Head of caudate nucleus (tissue), 42 donors: ENCODE data around the gene TRIM67.

Experiments used
- DNase-seq, 42 donors: peaks; one replicate each; pipeline versions ENCODE4 v3.0.0 to v3.0.0-alpha.2; 2020 to 2021; ENCODE audit warnings: mixed read lengths in 7 of 42
- intact Hi-C: fragments of 100-400 bp; cut with DNase I; formaldehyde crosslinking; loops from one replicate; pipeline ENCODE4 v1.15.0; 2022

Gene TRIM67

GRCh38 chr1:231178970-231179369 lies 17.1 kb downstream of the TRIM67 start:
- intact Hi-C loops = no loop called here
- no peak for DNase-seq

DNA sequence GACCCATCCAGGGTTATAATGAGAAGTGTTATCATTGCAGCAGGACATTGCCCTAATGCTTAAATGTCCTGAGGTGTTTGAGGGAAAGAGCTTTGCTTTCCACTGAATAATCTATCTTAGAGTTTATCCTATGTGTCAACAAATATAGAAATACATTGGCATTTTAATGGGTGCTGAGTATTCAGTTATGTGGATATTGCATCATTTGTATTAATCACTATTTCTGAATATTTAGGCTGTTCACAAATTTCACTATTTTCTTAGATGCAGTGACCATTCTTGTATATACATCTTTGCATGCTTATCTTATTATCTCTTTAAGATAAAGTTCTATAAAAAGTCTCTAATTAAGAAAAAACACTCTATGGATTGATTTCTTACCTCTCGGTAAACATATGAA lies 18.2 kb downstream of the TRIM67 start:
- no peak for DNase-seq
- intact Hi-C loops = no loop called here

DNA sequence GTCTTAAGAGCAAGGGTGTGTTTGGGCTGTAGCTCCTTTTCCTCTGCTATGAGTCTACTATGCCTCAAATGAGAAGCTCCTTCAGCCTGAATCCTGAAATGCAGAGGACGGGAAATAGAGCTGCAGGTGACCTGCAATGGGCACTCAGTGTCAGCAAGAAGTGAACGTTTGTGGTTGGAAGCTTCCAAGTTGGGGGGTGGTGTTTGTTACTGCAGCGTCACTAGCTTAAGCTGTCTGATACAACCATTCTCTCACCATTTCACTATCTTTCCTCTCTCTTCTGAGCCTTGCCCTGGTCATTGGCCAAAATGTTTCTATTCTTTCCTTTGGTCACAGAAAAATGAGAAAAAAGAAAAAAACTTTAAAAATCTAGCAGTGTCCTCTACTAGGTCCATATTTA lies 19.4 kb downstream of the TRIM67 start:
- DNase-seq = no peak
- intact Hi-C loops = no loop called here

DNA sequence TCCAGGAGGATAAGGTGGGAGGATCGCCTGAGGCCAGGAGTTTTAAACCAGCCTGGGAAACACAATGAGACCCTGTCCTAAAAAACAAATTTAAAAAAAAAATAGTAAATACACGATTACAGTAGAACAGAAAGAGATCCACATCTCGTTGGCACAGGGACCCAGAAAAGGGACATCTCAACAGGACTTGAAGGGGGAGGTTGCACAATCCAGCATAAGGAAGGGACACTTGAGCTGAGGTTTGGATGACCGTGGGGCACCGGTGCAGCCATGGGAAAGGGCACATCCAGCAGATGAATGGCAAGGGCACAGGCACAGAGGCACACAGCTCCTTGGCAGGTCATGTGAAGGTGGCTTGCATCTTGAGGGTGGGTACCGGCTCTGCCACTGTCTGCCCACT lies 20.5 kb downstream of the TRIM67 start:
- DNase-seq = no peak
- intact Hi-C loops = no loop called here

GRCh38 chr1:231183639-231184590 lies 22.1 kb downstream of the TRIM67 start:
- intact Hi-C loops = no loop called here
- no peak for DNase-seq

DNA sequence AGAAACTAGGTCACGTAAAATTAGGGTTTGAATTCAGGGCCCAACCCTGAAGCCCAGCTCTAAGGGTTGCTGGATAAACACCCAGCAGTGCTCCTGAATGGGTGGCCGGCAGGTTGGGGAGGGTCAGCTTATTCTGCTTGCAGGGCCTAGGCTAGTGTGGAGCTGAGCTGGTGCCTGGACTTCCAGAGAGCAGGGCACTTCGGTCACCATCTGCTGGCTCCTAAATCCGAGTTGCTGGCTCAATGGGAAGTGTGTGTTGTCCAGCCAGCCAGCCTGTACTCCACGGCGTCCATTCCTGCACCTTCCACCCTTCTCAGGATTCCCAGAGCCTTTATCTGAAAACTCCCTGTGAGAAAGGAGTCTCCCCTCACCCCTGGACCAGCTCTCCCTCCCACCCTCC lies 23.0 kb downstream of the TRIM67 start:
- no peak for DNase-seq
- intact Hi-C loops = no loop called here

DNA sequence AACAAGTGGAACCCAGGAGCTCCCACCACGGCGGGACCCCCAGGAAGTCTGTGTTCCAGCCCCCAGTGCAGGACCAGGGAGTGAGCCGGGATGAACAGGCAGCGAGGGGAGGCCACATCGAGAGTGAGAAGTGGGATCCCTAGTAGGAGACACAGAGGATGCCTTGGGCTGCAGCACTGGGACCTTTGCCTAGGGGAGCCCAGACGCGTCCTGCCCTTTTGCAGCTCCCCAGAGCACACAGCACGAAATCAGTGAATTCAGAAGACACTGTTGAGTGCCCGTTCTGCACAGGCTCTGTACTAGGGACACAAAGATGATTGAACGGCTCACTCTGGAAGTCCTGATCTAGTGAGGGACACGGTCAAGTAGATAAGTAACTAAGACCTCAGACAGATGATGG lies 23.5 kb downstream of the TRIM67 start:
- intact Hi-C loops = no loop called here
- DNase-seq = no peak

DNA sequence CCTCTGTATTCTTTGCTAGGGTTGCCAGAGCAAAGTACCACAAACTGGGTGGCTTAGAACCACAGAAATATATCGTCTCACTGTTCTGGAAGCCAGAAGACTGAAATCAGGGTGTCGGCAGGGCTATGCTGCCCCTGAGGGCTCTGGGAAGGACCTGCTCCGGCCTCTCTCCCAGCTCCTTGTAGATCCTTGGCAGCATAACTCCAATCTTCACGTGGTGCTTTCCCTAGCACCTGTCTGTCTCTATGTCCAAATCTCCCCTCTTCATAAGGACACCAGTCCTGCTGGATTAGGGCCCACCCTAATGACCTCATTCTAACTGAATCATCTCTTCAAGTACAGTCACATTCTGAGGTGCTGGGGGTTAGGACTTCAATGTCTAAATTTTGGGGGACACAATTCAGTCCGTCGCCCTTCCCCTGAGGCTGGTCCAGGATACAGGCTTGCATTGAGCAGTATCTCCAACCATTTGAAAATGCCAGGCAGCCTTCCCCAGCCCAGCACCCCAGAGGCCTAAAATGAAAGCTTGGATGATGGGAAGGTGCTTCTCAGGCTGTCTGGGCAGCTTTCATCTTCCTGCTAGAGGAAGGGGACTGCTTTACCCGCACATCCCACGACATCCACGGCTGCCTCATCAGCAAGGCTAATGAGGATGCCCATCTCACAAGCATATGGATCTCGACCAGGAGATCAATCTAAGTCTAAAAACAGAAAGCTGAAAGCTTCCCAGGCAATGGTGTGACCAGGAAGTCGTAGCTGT lies 24.7 kb downstream of the TRIM67 start:
- intact Hi-C loops = no loop called here
- no peak for DNase-seq

- intact Hi-C loops = no loop called here
- DNase-seq = peak; percentile 73 to 95 (median 89)
Observed at GRCh38 chr1:231187571-231187970, 25.7 kb downstream of the TRIM67 start.

DNA sequence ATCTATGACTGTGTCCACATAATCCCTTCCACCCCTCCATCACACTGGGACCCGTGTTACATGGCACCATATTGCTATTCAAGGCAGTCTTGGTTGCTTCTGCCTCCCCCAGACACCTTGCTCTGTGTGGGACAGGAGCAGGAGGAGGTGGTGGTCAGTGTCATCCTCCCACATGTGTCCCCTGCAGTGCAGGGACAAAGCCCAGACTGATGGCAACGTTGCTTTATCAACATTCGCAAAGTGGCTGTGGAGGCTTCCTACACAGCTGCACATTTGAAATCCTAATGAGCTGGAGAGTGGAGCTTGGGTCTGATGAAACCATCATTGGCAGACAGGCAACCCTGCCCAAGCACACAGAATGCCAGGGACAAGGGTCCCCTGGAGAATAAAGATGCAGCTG lies 26.2 kb downstream of the TRIM67 start:
- DNase-seq = peak in 21 of 42 donors; percentile 11 to 70 (median 36)
- intact Hi-C loops = no loop called here

GRCh38 chr1:231188768-231189167 lies 26.9 kb downstream of the TRIM67 start:
- intact Hi-C loops = no loop called here
- DNase-seq = no peak

DNA sequence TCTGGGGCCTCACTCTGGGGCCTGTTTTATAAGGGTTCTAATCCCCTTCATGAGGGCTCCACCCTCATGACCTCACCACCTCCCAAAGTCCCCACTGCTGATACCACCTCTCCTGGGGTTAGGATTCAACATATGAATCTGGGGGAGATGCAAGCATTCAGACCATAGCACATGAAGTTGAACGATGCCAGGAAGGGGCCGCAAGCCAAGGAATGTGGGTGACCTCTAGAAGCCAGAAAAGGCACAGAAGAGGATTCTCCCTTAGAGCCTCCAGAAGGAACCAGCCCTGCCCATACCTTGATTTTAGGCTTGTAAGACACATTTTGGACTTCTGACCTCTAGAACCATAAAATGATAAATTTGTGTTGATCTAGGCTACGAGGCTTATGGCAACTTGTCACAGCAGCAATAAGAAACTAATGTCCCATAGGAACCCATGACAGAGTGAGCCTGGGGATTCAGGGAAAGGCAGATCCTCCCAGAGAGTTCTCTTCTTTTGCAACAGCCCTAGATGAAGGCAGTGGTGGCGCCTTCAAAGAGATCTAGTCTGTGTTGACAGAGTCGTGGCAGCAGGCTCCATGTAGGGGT lies 27.9 kb downstream of the TRIM67 start:
- no peak for DNase-seq
- intact Hi-C loops = no loop called here

DNA sequence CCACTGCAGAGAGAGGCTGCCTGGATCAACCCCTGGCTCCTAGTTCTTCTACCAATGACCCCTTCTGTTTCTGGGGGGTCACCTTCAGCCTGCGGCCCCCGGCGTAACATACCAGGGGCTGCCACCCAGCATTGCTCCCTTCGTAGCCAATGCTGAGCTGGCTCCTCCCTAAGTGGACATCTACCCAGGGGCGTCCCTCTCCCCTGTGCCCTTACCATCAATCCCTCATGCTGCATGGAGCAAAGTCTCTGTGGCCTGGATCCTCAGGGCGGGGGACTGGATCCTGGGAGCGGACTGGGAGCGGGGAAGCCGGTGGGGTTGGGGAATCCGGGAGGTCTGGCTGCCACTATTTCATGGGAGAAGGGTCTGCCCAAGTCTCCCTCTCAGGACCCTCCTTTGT lies 28.6 kb downstream of the TRIM67 start:
- no peak for DNase-seq
- intact Hi-C loops = no loop called here

- DNase-seq = peak in 39 of 42 donors; percentile 7 to 84 (median 52)
- intact Hi-C loops = no loop called here
Observed at GRCh38 chr1:231192620-231193163, 30.8 kb downstream of the TRIM67 start.

DNA sequence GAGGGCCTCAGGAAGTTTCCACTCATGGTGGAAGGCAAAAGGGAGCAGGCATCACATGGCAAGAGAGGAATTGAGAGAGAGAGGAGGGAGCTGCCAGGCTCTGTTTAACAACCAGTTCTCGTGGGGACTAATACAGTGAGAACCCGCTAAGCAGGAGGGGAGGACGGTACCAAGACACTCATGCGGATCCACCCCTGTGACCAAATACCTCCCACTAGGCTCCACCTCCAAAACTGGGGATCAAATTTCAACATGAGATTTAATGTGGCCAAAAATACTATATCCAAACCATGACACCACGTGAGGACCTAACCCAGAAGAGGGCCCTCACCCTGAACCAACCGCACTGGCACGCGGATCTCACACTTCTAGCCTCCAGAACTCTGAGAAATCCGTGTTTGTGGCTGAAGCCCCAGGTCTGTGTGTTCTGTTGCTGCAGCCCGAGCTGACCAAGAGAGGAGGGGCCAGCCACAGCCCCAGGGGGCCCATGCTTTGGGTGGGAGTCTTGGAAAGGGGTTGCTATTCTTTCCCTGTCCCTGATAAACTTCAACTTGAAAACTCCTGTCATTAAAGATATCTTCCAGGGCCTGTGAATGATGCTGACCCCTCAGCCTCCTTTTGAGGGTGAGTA lies 32.0 kb downstream of the TRIM67 start:
- intact Hi-C loops = no loop called here

GRCh38 chr1:231194476-231194842 lies 32.6 kb downstream of the TRIM67 start:
- intact Hi-C loops = no loop called here
- no peak for DNase-seq

More for the DNA sequence above, 32.0 kb downstream of the TRIM67 start:
- DNase-seq = no peak

DNA sequence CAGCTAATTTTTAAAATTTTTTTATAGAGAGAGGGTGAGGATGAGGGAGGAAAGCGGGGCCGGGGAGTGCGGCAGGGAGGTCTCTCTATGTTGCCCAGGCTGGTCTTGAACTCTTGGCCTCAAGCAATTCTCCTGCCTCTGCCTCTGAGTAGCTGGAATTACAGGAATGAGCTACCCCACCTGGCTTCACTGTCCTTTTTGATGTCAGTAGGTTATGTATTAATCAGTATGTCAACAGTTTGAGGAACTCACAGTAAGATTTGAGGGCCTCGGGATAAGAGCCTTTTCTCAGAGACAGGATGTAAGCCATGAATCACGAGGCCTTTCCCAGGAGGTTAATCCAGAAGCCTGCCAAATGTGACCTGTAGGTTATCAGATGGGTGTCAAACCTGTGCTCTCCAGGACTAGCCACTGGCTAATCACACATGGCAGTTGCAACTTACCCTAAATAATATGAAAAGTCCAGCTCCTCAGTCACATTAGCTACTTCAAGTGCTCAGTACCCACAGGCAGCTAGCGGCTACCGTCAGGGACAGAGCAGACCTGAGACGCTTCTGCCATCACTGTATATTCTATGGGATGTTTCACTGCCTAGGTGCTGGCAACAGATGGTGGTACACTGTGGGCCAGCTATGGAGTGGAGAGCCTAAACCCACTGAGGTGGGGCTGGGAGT lies 33.1 kb downstream of the TRIM67 start:
- no peak for DNase-seq
- intact Hi-C loops = no loop called here

- intact Hi-C loops = no loop called here
- no peak for DNase-seq
Observed at GRCh38 chr1:231196307-231196706, 34.4 kb downstream of the TRIM67 start.

- intact Hi-C loops = no loop called here
- no peak for DNase-seq
Observed at GRCh38 chr1:231196728-231197127, 34.9 kb downstream of the TRIM67 start.
